Astrocyte (in vitro differentiated cells and primary cell): ENCODE results near the gene BCAR3.

Experiments used
- CTCF ChIP-seq: IDR thresholded peaks from 2 replicates; pipeline ENCODE4 v1.5.1; 2011; ENCODE audit warnings: low read depth, mild to moderate bottlenecking, inconsistent platforms, low read length, moderate library complexity; ENCODE audit not compliant: insufficient read depth
- EZH2 ChIP-seq: IDR thresholded peaks from 2 replicates; pipeline ENCODE4 v1.6.1; 2012; ENCODE audit warnings: mild to moderate bottlenecking, low read length, inconsistent platforms; ENCODE audit not compliant: insufficient read depth

- TF ChIP-seq CTCF (no peak), EZH2 (no peak)
These were observed 72.1 kb downstream of the BCAR3 start for GRCh38 chr1:93609536-93609935.
